ENCODE measurements around the gene PSIP1. TPM values are rescaled to one million over a fixed set of nuclear protein-coding genes. Genes with fewer than 3 reads are reported as not detected.
"Not testable (repeated sequence)": the region's sequence is repeated elsewhere in the genome, so short reads cannot be mapped to it uniquely, and the experiment has no call there.

PSIP1 gene
- 12.8 and 15.9 TPM in 2 replicates for total RNA-seq
- 12.4 TPM for polyA plus RNA-seq (2012)

- peak; percentile 84 for DNase-seq (ENCODE audit: low read depth)
Observed at GRCh38 chr9:15510789-15511575, at the start of gene PSIP1. TSS of gene PSIP1 (minus strand) at chr9:15510970. CDS start at chr9:15510188, 782 bp downstream.

GRCh38 chr9:15553528-15553898 is 42.7 kb upstream of the PSIP1 start:
- no peak for DNase-seq (ENCODE audit: low read depth)

- DNase-seq (ENCODE audit: low read depth): peak; percentile 95
Observed at GRCh38 chr9:15552636-15553527, 42.1 kb upstream of the PSIP1 start, which contains the start of gene CCDC171. TSS of gene CCDC171 (plus strand) at chr9:15553043. CDS start at chr9:15564089, 11,046 bp downstream.

GRCh38 chr9:15549611-15550010 is 38.8 kb upstream of the PSIP1 start:
- no peak for DNase-seq (ENCODE audit: low read depth)

GRCh38 chr9:15543047-15543813 is 32.5 kb upstream of the PSIP1 start:
- DNase-seq (ENCODE audit: low read depth): no peak

GRCh38 chr9:15542624-15543023 is 31.9 kb upstream of the PSIP1 start:
- DNase-seq (ENCODE audit: low read depth): no peak

GRCh38 chr9:15541872-15542271 is 31.1 kb upstream of the PSIP1 start:
- DNase-seq (ENCODE audit: low read depth): no peak

DNA sequence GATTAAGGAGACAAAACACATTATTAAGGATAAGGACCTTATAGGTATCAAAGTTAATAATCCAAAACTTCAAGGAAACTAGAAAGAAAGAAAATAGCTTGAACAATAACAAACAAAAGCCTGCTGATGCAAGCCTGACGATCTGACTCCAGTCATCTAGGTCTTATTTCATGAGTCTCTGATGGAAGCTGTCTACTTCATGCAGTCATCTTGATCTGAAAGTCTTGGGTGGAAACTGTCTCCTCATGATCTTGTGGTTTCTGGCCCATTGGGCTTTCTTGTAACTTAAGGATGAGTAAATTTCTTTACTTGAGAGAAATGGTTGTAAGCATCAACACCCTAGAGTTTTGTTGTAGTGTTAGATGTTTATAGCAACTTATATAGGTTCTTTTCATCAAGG is 20.6 kb upstream of the PSIP1 start:
- no peak for DNase-seq (ENCODE audit: low read depth)

GRCh38 chr9:15529566-15530324 is 19.0 kb upstream of the PSIP1 start:
- DNase-seq (ENCODE audit: low read depth): no peak

DNA sequence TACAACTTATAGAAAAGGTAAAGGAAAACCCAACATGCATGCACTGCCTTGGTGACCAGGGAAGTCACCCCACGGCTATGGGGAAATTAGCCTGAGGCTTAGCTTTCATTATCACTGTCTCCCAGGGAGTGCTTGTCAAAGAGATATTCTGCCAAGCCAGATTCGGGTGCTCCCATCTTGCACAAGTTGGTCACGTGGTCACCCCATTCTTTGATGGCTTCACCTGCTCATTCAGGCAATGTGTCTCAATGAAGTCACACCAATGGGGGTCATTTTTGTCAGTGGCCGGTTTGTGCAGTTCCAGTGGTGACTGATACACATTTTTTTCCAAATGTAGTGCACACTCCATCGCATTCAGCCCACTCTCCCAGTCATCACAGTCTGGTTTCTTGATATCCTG is 16.3 kb upstream of the PSIP1 start:
- not testable (repeated sequence) for DNase-seq (ENCODE audit: low read depth)

DNA sequence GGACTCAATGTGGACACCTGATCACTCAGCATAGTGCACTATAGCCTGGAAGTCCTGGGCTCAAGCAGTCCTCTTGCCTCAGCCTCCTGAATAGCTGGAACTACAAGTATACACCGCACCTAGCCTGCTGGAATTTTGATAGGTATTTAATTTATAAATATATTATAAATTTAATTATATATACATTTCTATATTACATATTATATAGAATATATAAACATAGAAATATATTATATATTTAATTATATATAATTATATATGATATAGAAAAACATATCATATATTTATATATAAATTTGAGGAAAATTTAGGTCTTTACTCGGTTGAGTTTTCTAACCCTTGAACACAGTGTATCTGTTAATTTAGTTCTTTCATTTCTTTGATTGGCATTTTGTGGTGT is 15.2 kb upstream of the PSIP1 start:
- DNase-seq (ENCODE audit: low read depth): no peak

DNA sequence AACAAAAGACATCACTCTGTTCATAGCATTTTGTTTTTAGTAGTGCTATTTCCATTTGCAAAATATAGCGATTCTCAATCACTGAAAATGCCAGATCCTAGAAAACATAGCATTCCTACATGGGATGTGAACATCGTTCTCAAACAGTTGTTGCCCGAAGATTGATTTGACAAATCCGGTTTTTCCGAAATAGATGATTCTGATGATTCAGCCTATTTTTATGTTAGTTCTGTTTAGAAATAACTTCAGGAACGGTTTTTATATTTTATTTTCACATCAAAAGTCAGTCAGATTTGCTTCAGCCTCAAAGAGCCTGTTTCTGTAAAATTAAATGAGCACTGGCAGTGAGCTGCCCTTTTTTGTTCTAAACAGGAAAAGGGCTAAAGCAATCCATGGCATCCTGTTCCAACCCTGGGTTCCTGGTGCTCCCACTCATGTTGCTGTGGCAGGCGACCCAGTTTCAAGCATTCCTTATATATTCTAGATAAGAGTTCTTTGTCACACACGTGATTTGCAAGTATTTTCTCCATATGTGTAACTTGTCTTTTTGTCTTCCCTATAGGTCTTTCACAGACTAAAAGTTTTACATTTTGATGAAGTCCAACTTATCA is 14.2 kb upstream of the PSIP1 start:
- no peak for DNase-seq (ENCODE audit: low read depth)

DNA sequence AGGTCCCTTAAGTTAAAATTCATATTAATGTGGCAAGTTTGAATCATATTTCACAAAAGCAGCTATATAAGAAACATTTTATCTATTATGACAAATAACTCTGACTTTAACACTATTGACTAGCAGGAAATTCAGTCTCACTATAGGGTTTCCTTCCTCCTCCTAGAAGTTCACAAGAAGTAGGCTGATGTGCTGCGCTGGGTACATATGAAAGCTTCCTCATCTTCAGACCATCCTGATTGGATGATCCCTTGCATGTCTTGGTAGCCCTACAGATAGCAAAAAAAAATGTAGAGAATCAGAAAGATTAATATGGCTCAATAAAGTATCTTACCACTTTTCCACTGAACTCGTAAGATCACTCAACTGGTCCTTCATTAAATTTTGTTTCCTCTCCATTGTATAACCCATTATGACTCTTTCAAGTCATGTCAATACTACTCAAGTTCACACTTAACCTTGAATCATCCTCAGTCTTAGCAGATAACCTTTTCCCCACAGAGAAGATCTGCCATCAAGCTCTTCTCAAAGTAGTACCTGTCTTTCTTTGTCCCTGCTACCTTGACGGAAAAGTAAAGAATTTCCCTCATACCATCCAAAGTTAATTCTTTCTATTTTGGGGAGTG is 11.5 kb upstream of the PSIP1 start:
- DNase-seq (ENCODE audit: low read depth): no peak

GRCh38 chr9:15521254-15521653 is 10.5 kb upstream of the PSIP1 start:
- DNase-seq (ENCODE audit: low read depth): no peak

- no peak for DNase-seq (ENCODE audit: low read depth)
Observed at GRCh38 chr9:15519831-15520230, 9.1 kb upstream of the PSIP1 start.

- peak; percentile 22 for DNase-seq (ENCODE audit: low read depth)
Observed at GRCh38 chr9:15513335-15513734, 2.6 kb upstream of the PSIP1 start.

DNA sequence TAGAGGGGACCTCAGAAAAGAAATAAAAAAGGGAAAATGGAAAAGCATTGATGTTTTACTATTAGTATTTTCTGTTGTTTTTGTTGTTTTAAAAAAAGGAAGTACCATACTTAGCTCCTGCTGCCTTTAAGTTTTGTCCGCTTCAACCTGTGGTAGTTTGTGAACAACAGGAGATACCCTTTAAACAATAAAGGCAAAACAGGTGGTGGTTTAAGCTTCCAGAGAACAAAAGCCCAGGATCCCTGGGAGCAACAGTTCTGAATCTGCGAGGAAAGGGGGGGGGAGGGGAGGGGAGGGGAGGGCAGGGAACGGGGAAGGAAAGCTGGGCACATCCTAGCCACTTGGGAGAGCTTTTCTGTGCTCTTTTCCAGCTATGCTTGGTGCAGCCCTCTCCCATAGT is 2.1 kb upstream of the PSIP1 start:
- DNase-seq (ENCODE audit: low read depth): no peak

GRCh38 chr9:15512204-15512603 is 1.4 kb upstream of the PSIP1 start:
- no peak for DNase-seq (ENCODE audit: low read depth)

- peak; percentile 21 for DNase-seq (ENCODE audit: low read depth)
Observed at GRCh38 chr9:15509931-15510788, 610 bp downstream of the PSIP1 start.

All from myocyte (in vitro differentiated cells).